ENCODE measurements around the gene RHBDL3. TPM values are rescaled to one million over a fixed set of nuclear protein-coding genes. Genes with fewer than 3 reads are reported as not detected.

RHBDL3 gene
- total and polyA plus RNA-seq, 2 experiments from 2014 or later: 0.28 to 0.70 TPM

GRCh38 chr17:32283745-32284201 lies 18.1 kb downstream of the RHBDL3 start:
- no peak for DNase-seq (ENCODE audit: low spot score)
- H3K36me3 ChIP-seq (replicated peaks; ENCODE audit: insufficient read depth, low read depth): no peaks in the 10 kb centered on the region
- H2AFZ ChIP-seq: no peak overlapping the region
- H3K4me2 ChIP-seq: no peak overlapping the region
- no peak overlapping the region for H3K27ac ChIP-seq
- 85% methylated on average over 20 of the region's 20 CpGs for WGBS (ENCODE audit: low lambda C conversion rate, missing lambda C conversion rate)
- TF ChIP-seq EZH2phosphoT487 (IDR thresholded peaks at IDR 0.05; ENCODE audit: low read depth, severe bottlenecking, unreplicated experiment): no peak
- TF ChIP-seq CTCF (IDR thresholded peaks at IDR 0.05; ENCODE audit: poor library complexity): no peak
- TF ChIP-seq EZH2 (IDR thresholded peaks at IDR 0.05; ENCODE audit: borderline replicate concordance): no peak
- no peaks in the 10 kb centered on the region for H3K79me2 ChIP-seq
- H3K9me2 ChIP-seq (replicated peaks; ENCODE audit: insufficient read depth): no peaks in the 10 kb centered on the region
- H3K9me3 ChIP-seq (ENCODE audit: low read depth): no peaks in the 10 kb centered on the region
- no peaks in the 10 kb centered on the region for H4K20me1 ChIP-seq (ENCODE audit: insufficient read depth, poor library complexity, severe bottlenecking)
- no peak overlapping the region for H3K4me3 ChIP-seq
- H3K27me3 ChIP-seq: peaks cover 11% of the 10 kb centered on the region
- no peaks in the 10 kb centered on the region for H3K4me1 ChIP-seq (ENCODE audit: insufficient read depth)

GRCh38 chr17:32285306-32285705 lies 19.7 kb downstream of the RHBDL3 start:
- Histone ChIP-seq H3K36me3 (replicated peaks; ENCODE audit: insufficient read depth, low read depth) (no peaks in the 10 kb centered on the region), H3K79me2 (no peaks in the 10 kb centered on the region), H4K20me1 (ENCODE audit: insufficient read depth, poor library complexity, severe bottlenecking) (no peaks in the 10 kb centered on the region), H3K27ac (no peak overlapping the region), H3K4me1 (ENCODE audit: insufficient read depth) (no peaks in the 10 kb centered on the region), H3K4me2 (no peak overlapping the region), H3K9me2 (replicated peaks; ENCODE audit: insufficient read depth) (no peaks in the 10 kb centered on the region), H3K4me3 (no peak overlapping the region), H2AFZ (no peak overlapping the region), H3K27me3 (peaks cover 8% of the 10 kb centered on the region), H3K9me3 (ENCODE audit: low read depth) (no peaks in the 10 kb centered on the region)
- DNase-seq (ENCODE audit: low spot score): no peak
- TF ChIP-seq CTCF (IDR thresholded peaks at IDR 0.05; ENCODE audit: poor library complexity) (no peak), EZH2 (IDR thresholded peaks at IDR 0.05; ENCODE audit: borderline replicate concordance) (no peak), EZH2phosphoT487 (IDR thresholded peaks at IDR 0.05; ENCODE audit: low read depth, severe bottlenecking, unreplicated experiment) (no peak)
- 91% methylated on average over 8 of the region's 8 CpGs for WGBS (ENCODE audit: low lambda C conversion rate, missing lambda C conversion rate)

GRCh38 chr17:32285746-32286517 lies 20.3 kb downstream of the RHBDL3 start:
- Histone ChIP-seq H3K27ac (no peak overlapping the region), H4K20me1 (ENCODE audit: insufficient read depth, poor library complexity, severe bottlenecking) (no peaks in the 10 kb centered on the region), H3K4me3 (no peak overlapping the region), H3K79me2 (no peaks in the 10 kb centered on the region), H2AFZ (no peak overlapping the region), H3K4me2 (no peak overlapping the region), H3K9me3 (ENCODE audit: low read depth) (no peaks in the 10 kb centered on the region), H3K9me2 (replicated peaks; ENCODE audit: insufficient read depth) (no peaks in the 10 kb centered on the region), H3K27me3 (peaks cover 2% of the 10 kb centered on the region), H3K4me1 (ENCODE audit: insufficient read depth) (no peaks in the 10 kb centered on the region), H3K36me3 (replicated peaks; ENCODE audit: insufficient read depth, low read depth) (no peaks in the 10 kb centered on the region)
- no peak for DNase-seq (ENCODE audit: low spot score)
- TF ChIP-seq EZH2 (IDR thresholded peaks at IDR 0.05; ENCODE audit: borderline replicate concordance): no peak
- no peak for TF ChIP-seq CTCF (IDR thresholded peaks at IDR 0.05; ENCODE audit: poor library complexity)
- TF ChIP-seq EZH2phosphoT487 (IDR thresholded peaks at IDR 0.05; ENCODE audit: low read depth, severe bottlenecking, unreplicated experiment): no peak
- 86% methylated on average over 9 of the region's 9 CpGs for WGBS (ENCODE audit: low lambda C conversion rate, missing lambda C conversion rate)

All from hepatocyte (in vitro differentiated cells).